ENCODE measurements around the gene ETV2.

DNA sequence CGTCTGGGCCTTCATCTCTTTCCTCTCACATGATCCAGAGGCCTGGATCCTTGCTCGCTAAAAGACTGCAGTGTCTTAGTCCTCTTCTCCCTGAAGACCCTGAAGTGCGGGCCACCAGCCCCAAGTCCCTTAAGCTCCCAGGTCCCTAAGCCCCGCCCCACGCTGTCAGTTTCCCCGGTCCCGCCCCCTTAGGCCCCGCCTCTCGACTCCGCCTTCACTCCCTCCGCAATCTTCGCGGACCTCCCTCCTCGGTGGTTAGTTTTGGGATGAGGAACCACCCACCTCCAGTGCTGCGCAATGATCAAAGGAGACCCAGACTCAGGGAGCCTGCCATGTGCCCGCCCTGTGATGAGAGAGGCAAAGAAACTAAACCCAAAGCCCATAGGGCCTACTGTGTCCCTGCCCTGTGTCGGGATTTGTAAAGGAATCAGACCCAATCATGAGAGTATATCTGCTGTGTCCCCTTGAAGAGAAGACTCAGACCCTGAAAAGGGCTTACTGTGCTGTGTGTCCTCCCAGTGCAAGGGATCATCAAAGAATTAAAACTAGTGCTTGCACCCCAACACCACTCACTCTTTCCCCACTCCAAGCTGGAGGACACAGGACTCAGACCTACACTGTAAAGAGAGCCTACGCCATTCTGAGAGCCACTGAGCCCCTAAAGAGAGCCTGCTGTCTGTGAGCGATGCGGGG lies 3.6 kb downstream of the ETV2 start:
- TF ChIP-seq CTCF (IDR thresholded peaks at IDR 0.05) = no peak
- no peak for TF ChIP-seq POLR2A (IDR thresholded peaks at IDR 0.05)

Measured in adrenal gland (tissue), 5 donors.